ENCODE results near the gene GPAT2.
"Not testable (repeated sequence)": the region's sequence is repeated elsewhere in the genome, so short reads cannot be mapped to it uniquely, and the experiment has no call there.

Gene GPAT2, protein sequence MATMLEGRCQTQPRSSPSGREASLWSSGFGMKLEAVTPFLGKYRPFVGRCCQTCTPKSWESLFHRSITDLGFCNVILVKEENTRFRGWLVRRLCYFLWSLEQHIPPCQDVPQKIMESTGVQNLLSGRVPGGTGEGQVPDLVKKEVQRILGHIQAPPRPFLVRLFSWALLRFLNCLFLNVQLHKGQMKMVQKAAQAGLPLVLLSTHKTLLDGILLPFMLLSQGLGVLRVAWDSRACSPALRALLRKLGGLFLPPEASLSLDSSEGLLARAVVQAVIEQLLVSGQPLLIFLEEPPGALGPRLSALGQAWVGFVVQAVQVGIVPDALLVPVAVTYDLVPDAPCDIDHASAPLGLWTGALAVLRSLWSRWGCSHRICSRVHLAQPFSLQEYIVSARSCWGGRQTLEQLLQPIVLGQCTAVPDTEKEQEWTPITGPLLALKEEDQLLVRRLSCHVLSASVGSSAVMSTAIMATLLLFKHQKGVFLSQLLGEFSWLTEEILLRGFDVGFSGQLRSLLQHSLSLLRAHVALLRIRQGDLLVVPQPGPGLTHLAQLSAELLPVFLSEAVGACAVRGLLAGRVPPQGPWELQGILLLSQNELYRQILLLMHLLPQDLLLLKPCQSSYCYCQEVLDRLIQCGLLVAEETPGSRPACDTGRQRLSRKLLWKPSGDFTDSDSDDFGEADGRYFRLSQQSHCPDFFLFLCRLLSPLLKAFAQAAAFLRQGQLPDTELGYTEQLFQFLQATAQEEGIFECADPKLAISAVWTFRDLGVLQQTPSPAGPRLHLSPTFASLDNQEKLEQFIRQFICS

DNA sequence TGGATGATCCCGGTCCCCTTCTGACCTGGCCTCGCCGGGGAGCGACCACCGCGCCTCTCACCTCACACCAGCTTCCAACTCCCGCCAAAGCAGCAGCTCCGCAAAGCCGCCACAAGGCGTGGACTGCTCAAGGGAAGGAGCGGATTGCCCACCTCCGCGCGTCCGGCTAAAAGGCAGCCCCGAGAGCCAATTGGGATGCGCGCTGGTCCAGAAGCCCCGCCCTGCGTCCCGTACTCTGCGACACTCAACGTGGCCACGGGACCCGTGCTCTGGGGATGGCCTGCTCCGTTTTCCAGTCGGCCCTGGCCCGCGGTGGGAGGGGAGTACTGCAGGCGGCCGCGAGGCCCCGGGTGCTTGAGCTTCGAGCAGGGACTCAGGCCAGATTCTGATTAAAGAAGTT, at the start of gene GPAT2:
Gene GPAT2 (minus strand): TSS at position 125 of the 400 bp plus-strand sequence. CDS start 2,557 bp downstream, outside the sequence.
- DNase-seq = not testable (repeated sequence)

DNA sequence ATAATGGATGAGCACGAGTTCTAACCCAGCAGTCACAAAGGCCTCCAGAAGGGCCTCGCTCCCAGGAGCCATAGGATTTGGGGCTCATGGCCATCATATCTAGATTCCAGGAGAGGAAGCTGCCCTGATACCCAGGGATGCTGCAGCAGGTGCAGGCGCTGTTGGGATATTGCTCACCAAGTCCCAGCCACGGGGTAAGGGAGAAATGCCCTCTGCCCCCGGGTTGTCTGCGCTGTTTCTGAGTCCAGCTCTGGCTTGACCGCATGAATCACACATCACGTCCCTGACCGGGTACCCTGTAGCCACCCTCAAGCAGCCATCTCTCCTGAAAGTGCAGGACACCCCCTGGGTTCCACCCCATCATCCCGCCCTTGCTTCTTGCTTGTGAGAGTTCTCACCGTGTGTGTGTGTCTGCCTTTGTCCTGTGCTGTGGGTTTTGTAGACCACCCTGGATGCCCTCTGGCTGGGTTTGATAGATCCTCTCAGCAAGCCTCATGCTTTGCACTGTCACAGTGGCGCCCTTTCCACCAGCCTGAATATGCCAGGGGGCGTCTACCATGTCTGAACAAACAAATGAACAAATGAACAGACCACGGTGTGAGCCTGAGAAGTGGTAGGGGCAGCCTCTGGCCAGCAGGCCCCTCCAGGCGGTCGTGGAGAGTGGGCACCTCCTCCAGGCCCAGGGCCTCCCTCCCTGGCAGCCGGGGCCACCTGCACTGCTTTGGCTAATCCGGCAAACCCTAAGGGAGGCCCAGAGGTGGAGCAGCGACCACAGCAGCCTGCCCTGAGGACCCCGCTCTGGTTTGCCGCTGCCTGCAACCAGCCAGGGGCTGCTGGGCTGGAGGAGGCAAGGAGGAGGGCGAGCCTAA, 49.5 kb upstream of the GPAT2 start:
- no peak for DNase-seq

- no peak for DNase-seq
Measured at GRCh38 chr2:96083064-96083939, 48.6 kb upstream of the GPAT2 start.

- DNase-seq = no peak
Measured at GRCh38 chr2:96082211-96083063, 47.7 kb upstream of the GPAT2 start.

- no peak for DNase-seq
Measured at GRCh38 chr2:96081042-96081441, 46.3 kb upstream of the GPAT2 start.

- DNase-seq = no peak
Measured at GRCh38 chr2:96075199-96075771, 40.6 kb upstream of the GPAT2 start.

DNA sequence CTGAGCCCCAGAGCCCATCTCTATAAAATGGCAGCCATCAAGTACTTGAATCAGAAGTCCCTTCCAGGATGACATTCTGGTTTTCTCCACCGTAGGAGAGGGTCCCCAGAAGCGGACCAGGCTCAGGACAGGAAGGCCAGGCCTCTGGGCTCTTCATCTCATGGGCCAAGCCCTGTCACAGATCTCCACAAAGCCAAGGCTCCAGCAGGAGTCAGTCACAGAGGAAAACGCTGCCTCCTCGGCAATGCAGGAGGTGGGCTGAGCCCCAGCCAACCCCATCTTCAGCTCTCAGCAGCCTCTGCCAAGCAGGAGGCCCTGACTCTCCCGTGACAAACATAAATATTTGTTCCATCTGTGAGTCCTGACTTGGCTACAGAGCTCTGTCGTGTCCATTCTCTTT, 39.4 kb upstream of the GPAT2 start:
- no peak for DNase-seq

DNA sequence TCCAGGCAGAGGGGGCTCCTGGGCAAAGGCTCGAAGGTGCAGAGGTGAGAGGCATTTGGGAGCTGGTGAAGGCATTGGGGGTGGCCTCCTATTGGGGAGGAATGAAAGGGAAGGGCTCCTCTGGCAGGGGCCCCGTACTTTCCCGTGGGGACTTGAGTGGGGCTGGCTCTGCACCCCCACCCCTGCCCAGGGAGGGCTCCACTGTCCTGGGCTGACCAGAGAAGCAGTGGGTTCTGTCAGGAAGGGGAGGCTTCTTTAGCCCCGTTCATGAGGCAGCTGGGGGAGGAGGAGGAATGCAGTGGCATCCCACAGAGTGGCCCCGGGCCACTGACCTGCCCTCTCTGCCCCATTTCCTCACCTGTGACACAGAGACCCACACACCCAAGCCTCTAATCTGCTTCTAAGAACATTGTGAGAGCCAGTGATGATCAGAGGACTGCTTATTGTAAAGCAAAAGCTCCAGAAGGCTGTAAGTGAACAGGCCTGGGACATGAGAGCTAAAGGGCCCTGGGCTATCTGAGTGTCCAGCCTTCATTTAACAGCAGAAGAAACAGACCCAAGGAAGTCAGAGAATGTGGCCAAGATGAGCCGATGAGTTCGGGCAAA, 38.6 kb upstream of the GPAT2 start:
- DNase-seq = no peak

DNA sequence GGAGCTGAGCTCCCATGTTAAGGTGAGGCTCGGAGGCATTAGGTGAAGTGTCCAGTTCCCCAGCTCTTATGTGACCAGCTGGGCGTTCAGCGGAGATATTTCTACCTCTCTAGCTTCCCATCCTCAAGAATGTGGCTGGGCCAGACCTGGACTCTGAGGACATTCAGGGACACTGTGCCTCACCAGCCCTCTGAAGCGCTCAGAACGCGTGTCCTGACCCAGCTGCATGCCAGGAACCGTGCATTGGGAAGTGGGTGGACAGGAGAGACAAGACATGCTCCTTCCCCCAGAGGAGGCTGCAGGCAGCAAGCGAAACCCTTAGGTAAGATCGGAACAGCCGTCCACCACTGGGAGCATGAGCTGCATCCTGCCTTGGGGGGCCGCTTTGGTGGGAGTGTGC, 38.0 kb upstream of the GPAT2 start:
- no peak for DNase-seq

- not testable (repeated sequence) for DNase-seq
Measured at GRCh38 chr2:96071977-96072491, 37.3 kb upstream of the GPAT2 start.

GRCh38 chr2:96071087-96071976, 36.6 kb upstream of the GPAT2 start:
- DNase-seq = not testable (repeated sequence)

DNA sequence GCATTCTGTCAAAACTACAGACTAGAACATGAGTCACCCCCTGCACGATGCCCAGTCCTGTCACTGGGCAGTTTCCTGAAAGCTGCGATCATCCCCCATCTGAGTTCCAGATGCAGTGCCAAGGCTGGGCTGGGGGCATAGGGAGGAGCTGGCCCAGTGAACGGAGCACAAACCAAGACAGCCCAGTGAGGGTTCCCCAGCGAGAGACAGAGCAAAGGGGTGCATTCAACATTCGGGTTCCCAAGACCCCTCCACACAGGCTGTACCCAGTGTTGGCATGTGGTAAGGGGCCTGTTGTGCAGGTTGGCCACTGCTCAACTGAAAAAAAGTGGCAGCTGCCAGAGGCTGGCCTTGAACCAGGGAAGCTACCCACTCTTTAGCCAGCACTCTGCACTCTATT, 35.6 kb upstream of the GPAT2 start:
- not testable (repeated sequence) for DNase-seq

DNA sequence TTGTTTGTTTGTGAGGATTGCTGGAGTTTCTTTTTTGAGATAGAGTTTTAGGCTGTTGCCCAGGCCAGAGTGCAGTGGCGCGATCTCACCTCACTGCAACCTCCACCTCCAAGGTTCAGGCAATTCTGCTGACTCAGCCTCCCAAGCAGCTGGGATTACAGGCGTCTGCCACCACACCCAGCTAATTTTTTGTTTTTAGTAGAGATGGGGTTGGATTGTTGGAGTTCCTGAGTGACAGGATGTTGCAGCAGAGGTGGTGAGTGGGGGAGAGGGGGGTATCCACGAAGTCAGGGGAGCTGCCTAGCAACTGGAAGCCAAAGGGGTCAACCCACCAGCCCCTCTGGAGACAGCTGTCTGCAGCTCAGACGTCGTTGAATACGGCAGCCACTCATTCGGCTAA, 35.2 kb upstream of the GPAT2 start:
- DNase-seq = not testable (repeated sequence)

- not testable (repeated sequence) for DNase-seq
Measured at GRCh38 chr2:96067902-96068581, 33.3 kb upstream of the GPAT2 start.

GRCh38 chr2:96067098-96067660, 32.5 kb upstream of the GPAT2 start:
- DNase-seq = not testable (repeated sequence)

GRCh38 chr2:96066511-96066910, 31.8 kb upstream of the GPAT2 start:
- not testable (repeated sequence) for DNase-seq

- DNase-seq = not testable (repeated sequence)
Measured at GRCh38 chr2:96065954-96066353, 31.2 kb upstream of the GPAT2 start.
